Measurements from ENCODE around the gene CEP170. TPM values are rescaled to one million over a fixed set of nuclear protein-coding genes. Genes with fewer than 3 reads are reported as not detected.
"Not testable (repeated sequence)": the region's sequence is repeated elsewhere in the genome, so short reads cannot be mapped to it uniquely, and the experiment has no call there.

Gene CEP170
- total and polyA plus RNA-seq, 10 of the 15 experiments (the other 5 are each of a cell fraction or from before 2014, with no cell fraction given) = 15.0 to 67.3 (median 40.2) TPM

DNA sequence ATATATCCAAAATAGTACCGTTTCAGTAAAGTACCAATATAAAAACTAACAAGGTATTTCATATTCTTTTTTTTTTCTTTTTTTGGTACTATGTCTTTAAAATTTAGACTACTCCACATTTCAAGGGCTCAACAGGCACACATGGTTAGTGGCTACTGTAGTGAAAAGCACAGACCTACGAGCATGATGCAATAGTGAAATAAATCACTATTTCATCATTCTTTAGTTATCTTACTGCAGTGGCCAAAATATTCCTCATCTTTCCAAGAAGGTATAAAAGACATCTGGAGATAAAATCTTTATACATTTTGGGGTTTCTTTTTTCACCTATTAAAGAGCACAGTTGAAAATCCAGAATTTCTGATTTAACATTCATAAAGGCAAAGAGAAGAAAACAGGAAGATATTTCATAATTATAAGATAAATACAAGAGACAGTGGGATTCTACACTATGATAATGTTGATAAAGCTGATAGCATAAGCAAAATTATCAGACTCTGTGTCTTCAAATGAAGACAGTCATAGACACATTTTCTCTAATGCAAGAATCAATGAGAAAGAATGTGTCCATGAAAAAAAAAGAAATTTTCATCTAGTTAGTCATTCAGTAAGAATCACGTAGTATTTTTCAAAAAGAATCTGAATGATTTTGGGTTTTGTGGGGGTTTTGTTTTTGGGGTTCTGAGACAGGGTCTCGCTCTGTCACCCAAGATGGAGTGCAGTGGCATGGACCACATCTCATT, 41.9 kb downstream of the CEP170 start (continued):
- TF ChIP-seq, protein P1, sequence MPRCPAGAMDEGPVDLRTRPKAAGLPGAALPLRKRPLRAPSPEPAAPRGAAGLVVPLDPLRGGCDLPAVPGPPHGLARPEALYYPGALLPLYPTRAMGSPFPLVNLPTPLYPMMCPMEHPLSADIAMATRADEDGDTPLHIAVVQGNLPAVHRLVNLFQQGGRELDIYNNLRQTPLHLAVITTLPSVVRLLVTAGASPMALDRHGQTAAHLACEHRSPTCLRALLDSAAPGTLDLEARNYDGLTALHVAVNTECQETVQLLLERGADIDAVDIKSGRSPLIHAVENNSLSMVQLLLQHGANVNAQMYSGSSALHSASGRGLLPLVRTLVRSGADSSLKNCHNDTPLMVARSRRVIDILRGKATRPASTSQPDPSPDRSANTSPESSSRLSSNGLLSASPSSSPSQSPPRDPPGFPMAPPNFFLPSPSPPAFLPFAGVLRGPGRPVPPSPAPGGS (IDR thresholded peaks at IDR 0.05; ENCODE audit: borderline replicate concordance, insufficient read depth, low read depth, low read length, poor library complexity, severe bottlenecking) = no peak
- TF ChIP-seq ZNF622 (IDR thresholded peaks at IDR 0.05) (no peak), USF2 (IDR thresholded peaks at IDR 0.05; ENCODE audit: borderline replicate concordance, low read depth, low read length) (no peak), REST (IDR thresholded peaks at IDR 0.05; ENCODE audit: low read depth, low read length) (no peak), CREB1 (IDR thresholded peaks at IDR 0.05; ENCODE audit: low read depth) (no peak), IKZF2 (IDR thresholded peaks at IDR 0.05) (no peak)

- intact Hi-C loops (cut with micrococcal nuclease; ENCODE audit: unreplicated experiment); FAIRE-seq; DNase-seq (ENCODE audit: low read depth, low spot score); H2AFZ ChIP-seq (ENCODE audit: control insufficient read depth, low read depth, low read length); ATAC-seq; H3K4me2 ChIP-seq (ENCODE audit: control insufficient read depth, insufficient read depth); SMC1A ChIA-PET (ENCODE audit: uncharacterized antibody, unreplicated experiment); H3K27me3 ChIP-seq (replicated peaks in 1 of 2; ENCODE audit: control insufficient read depth in 2 of 2, insufficient read depth in 2 of 2, low read length in 1 of 2); H3K9ac ChIP-seq (ENCODE audit: control insufficient read depth, insufficient read depth, low read length); POLR2A ChIA-PET; BruUV-seq (replicated peaks); H4K20me1 ChIP-seq (ENCODE audit: control insufficient read depth, insufficient read depth); H3K4me3 ChIP-seq; in situ Hi-C loops (cut with MboI); H3K4me1 ChIP-seq (ENCODE audit: control insufficient read depth, insufficient read depth, low read length); RAD21 ChIA-PET (ENCODE audit: unreplicated experiment); CTCF ChIA-PET; H3K36me3 ChIP-seq (ENCODE audit: control insufficient read depth in 2 of 2, insufficient read depth in 2 of 2, low read length in 1 of 2); H3K27ac ChIP-seq (ENCODE audit: control insufficient read depth, insufficient read depth); H3K9me3 ChIP-seq (replicated peaks; ENCODE audit: control insufficient read depth, insufficient read depth, low read length); H3K79me2 ChIP-seq (ENCODE audit: control insufficient read depth, insufficient read depth, low read length): not testable (repeated sequence)
- 100% methylated on average over 2 of the region's 3 CpGs for WGBS (ENCODE audit: insufficient coverage, insufficient replicate concordance, low lambda C conversion rate, missing lambda C conversion rate)
Measured at GRCh38 chr1:243211984-243212383, 43.1 kb downstream of the CEP170 start.

DNA sequence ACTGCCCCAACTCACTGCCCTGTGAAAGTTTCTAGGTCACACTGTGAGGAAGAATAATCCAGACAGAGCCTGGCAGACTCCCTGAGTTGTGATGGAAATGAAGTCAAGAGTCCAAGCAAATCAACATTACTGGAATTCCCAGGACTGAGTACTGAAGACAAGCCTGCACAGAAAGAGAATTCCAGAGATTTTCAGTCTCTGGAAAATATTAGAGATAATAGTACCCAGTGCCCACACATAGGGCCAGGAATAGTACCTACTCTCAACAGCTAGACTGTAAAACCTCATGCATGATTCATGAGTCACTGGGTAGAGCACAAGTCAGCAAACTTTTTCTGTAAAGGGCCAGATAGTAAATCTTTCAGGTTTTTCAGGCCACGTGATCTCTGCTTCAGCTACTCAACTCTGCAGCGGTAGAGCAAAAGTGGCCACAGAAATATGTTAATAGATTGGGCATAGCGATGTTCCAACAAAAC, 50.0 kb downstream of the CEP170 start:
- RAD21 ChIA-PET (ENCODE audit: unreplicated experiment); ATAC-seq; CTCF ChIA-PET; POLR2A ChIA-PET; H2AFZ ChIP-seq (ENCODE audit: control insufficient read depth, low read depth, low read length); SMC1A ChIA-PET (ENCODE audit: uncharacterized antibody, unreplicated experiment); in situ Hi-C loops (cut with MboI); BruUV-seq (replicated peaks); H3K4me3 ChIP-seq; H4K20me1 ChIP-seq (ENCODE audit: control insufficient read depth, insufficient read depth); H3K27me3 ChIP-seq (replicated peaks in 1 of 2; ENCODE audit: control insufficient read depth in 2 of 2, insufficient read depth in 2 of 2, low read length in 1 of 2); intact Hi-C loops (cut with micrococcal nuclease; ENCODE audit: unreplicated experiment); H3K4me2 ChIP-seq (ENCODE audit: control insufficient read depth, insufficient read depth); H3K4me1 ChIP-seq (ENCODE audit: control insufficient read depth, insufficient read depth, low read length); FAIRE-seq; H3K79me2 ChIP-seq (ENCODE audit: control insufficient read depth, insufficient read depth, low read length); H3K9me3 ChIP-seq (replicated peaks; ENCODE audit: control insufficient read depth, insufficient read depth, low read length); H3K27ac ChIP-seq (ENCODE audit: control insufficient read depth, insufficient read depth); H3K36me3 ChIP-seq (ENCODE audit: control insufficient read depth in 2 of 2, insufficient read depth in 2 of 2, low read length in 1 of 2); H3K9ac ChIP-seq (ENCODE audit: control insufficient read depth, insufficient read depth, low read length); DNase-seq (ENCODE audit: low read depth, low spot score): not testable (repeated sequence)
- 62% methylated on average over 3 of the region's 3 CpGs for WGBS (ENCODE audit: insufficient coverage, insufficient replicate concordance, low lambda C conversion rate, missing lambda C conversion rate)
